HG02870 (cell line): ENCODE results near the gene CEMIP.

Experiments used
- ATAC-seq: cut with Tn5 transposase; IDR thresholded peaks from one replicate; pipeline ENCODE4 v1.9.1; 2021; ENCODE audit warnings: mild to moderate bottlenecking, moderate library complexity; ENCODE audit not compliant: unreplicated experiment

CEMIP gene

DNA sequence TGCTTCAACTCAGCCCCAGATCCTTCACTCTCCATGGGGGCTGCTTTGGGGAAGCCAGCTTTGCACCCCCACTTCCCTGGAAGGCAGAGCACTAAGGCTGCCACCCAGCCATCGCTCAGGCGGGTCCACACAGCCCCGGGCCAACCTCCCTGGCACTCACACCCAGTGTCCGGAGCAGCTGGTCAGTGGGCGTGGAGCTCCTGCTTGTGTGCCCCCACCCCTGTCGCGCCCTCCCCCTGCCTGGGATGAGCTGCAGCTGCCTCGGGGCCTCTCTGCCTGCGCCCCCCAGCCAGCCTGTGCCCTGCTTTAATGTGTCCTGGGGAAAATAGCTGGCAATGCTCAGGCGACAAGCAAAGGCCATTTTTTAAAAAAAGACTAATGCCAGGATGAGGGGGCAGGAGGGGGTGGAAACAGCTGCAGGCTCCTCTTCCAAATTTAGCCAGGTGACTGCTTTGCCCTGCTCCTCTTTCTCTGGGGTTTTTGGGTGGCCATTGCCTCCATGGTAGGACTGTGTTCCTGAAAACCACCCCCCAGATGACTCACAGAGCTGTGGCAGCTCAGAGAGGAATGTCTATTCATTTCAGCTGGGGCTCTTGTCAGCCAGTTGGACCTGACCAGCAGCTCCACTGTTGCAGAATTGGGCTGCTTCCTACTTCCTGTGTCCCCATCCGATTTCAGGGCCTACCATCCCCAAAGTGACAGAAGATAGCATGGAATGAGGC, 65.0 kb downstream of the CEMIP start:
- no peak for ATAC-seq

- no peak for ATAC-seq
These were observed 67.1 kb downstream of the CEMIP start for GRCh38 chr15:80846031-80846815.

DNA sequence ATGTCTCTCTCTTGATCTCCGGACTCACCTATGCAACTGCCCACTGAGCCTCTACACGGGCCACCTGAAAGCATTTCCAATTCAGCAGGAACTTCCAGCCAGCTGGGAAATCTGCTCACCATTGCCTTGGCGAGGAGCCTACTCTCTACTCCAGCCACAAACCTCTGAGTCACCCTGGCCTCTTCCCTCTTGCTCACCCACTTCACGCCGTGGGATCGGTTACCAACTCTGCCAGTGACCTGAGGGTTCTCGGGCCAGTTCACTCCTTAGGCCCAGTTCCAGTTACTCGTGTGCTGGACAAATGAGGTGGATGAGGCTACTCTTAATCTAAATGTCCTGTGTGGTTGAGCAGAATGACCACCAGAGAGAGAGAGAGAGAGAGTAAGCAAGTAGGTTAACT, 70.1 kb downstream of the CEMIP start:
- ATAC-seq = no peak

DNA sequence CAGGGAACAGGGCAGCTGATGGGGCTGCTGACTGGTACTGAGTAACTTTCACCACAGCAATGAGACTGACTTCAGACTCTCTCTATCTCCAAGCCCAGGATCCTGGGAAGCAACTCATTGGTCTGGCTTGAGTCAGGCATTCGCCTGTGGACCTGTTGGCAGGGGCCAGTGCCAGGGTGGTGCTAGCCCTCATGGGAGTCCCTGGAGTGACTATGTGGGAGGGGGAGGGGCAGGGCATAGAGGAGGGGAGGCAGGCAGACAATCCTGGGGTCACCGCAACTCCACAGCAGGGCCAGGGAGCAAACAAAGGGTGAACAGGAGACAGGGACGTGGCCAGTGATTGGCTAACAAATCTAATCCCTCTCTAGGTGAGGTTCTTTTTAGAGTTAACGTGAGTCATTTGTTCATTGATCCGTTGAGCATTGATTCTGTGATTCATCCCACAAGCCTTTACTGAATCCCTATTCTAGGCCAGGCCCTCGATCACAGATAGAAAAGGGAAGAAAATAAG, 71.8 kb downstream of the CEMIP start:
- no peak for ATAC-seq

DNA sequence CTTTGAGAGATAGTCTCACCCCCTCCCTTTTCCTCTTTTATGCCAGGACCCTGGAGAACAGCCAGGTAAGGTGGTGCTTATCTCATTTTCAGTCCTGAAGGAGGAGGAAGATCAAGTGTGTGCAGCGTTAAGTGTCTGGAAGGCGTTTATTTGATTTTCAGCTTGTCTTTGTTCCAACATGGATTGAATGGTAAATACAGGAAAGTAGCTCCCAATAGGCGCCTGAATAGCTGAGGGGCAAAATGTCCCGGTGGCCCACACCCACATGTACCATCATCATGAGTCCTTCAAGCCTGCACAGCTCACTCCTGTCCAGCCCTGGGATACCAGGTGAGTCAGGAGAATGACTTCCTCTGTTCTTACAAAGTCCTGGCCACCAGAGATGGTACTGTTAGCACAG, 73.5 kb downstream of the CEMIP start:
- no peak for ATAC-seq

DNA sequence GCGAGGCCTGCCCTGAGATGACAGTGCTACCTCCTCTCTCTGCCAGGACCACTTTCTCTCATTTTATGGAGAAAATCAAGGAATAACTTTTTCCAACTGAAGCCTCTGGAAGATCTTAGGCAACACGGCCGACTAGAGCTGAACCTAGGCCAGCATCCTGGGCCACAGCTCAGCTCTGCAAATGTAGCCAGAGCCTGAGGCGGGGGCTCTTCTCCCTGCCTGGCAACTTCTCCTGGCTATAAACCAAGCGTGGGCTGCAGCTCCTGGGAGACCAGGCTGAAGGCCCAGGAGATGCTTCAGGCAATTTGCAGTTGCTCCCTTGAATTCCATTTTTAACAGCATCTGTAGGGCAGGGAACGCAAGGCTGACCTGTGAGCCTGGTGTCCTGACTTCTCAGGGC, 74.9 kb downstream of the CEMIP start:
- ATAC-seq = no peak

GRCh38 chr15:80855206-80855605, 76.0 kb downstream of the CEMIP start:
- no peak for ATAC-seq

- ATAC-seq = no peak
These were observed 77.2 kb downstream of the CEMIP start for GRCh38 chr15:80856400-80856799.

DNA sequence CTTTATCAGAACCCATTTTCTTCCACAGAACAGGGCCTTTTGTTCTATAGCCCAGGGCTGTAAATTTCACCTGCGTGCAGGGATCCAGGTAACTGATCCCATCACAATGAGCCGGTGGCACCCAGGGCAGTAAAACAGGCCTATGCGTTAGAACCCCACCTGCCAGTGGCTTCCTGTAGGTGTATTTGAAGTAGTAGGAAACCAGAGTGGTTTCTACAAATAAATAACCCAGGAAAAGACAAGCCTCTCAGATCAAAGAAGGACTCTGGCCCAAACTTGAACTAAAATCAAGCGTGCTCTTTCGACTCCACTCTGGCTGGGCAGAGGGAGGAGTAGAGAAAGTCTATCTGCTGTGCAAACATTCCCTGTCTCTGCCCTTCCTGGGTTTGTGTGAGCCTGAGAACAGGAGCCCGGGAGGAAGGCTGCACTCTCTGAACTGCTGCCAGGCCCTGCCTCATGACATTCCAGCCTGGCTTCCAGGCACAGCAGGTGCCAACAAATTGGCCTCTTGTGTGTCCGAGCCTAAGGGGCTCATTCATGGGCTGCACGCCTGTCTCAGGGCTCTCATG, 77.7 kb downstream of the CEMIP start:
- ATAC-seq = no peak

GRCh38 chr15:80861731-80862170, 82.6 kb downstream of the CEMIP start:
- no peak for ATAC-seq

- no peak for ATAC-seq
These were observed 85.5 kb downstream of the CEMIP start for GRCh38 chr15:80864666-80865065.

DNA sequence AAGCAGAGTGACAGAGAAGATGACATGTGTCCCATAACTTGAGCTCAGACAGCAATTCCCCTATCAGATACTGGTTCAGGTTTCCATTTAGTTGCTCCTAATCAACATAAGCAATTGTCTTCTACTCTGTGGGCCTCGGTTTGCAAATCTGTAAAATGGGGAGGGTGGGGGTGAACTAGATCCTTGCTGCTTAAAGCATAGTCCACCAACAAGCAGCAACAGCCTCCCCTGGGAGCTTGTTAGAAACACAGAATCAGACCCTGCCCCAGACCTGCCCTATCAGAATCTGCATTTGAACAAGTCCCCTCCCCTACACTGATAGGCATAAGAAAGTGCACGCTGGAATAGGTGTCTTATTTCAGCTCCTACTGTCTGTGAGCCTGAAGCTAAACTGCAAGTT, 87.8 kb downstream of the CEMIP start:
- ATAC-seq = no peak

GRCh38 chr15:80870366-80870765, 91.2 kb downstream of the CEMIP start:
- no peak for ATAC-seq

DNA sequence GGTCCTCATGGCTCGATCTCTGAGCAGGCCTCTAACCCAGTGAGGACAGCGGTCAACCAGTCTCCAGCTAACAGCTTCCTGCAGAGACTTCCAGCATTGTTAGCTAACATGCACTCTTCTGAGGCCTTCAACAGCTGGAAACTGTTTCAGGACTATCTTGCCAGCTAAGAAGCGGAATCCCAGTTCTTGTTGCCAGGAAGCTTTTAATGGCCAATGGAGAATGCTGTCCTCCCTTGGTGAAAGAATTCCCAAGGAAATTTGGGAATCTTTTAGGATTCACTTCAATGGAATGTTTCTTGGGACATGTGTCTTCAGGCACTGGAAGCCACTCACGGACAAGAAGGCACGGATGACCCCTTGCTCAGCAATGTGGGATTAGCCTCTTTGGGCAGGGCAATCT, 91.7 kb downstream of the CEMIP start:
- no peak for ATAC-seq

GRCh38 chr15:80871858-80872257, 92.7 kb downstream of the CEMIP start:
- no peak for ATAC-seq

- ATAC-seq = no peak
These were observed 94.3 kb downstream of the CEMIP start for GRCh38 chr15:80873366-80873952.

- ATAC-seq = no peak
These were observed 96.6 kb downstream of the CEMIP start for GRCh38 chr15:80875568-80876347.

GRCh38 chr15:80876348-80876674, 97.1 kb downstream of the CEMIP start:
- no peak for ATAC-seq

DNA sequence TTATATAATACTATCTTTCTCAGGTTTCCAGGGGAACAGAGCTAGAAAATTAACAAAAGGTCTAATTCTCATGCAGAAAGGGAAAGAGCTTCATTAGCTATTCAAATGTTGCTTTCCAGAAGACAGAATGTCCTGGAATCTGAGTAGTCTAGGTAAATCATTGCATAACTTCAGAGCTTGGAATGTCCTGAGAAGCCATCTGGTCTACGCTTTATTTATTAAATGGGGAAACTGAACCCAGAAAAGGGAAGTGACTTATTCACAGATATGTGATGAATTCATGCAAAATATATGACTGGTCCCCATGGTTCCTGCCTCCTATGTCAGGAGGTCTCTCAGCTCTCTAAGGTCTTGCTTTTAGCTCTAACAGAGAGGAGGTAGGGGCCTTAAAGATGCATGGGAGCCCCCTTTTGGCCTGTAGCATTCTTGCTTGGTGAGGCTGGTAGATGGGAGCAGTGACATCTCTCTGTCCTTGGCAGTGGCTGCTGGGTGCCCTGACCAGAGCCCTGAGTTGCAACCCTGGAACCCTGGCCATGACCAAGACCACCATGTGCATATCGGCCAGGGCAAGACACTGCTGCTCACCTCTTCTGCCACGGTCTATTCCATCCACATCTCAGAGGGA, 99.2 kb downstream of the CEMIP start:
- no peak for ATAC-seq

- ATAC-seq = no peak
These were observed 99.7 kb downstream of the CEMIP start for GRCh38 chr15:80878867-80879250.
